ENCODE measurements around the gene CD4.

DNA sequence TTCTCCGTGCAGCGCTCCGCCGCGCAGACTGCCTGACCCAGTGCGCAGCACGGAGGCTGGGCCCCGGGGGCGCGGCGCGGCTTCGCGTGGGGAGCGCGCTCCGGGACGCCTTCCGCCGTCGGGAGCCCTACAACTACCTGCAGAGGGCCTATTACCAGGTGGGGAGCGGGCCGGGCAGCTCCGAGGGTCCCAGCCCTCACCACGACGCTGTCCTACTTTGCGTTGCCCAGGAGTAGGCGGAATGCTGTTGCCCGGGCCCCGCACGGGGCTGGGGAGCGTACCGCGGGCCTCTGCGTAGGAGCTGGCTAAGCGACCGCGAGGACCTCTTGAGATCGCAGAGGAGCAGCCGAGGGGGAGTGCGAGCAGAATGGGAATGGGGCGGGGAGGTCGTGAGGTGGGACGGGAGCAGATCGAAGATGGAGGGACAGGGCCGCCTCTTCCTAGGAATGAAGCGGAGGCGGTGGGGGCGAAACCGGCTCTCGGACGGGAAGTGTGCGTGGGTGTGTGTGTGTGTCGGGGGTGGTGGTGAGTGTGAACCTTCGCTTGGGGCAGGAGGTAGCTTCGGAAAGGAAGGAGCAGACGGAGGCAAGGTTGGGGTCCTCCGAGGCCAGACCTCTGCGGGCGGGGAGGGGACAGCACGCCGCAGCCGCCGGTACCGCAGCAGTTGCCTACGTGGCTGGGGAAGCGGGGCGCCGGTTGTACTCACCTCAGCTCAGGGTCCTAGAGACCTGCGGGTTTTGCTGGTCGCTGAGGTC is 39.6 kb downstream of the CD4 start:
- TF ChIP-seq, protein P1, sequence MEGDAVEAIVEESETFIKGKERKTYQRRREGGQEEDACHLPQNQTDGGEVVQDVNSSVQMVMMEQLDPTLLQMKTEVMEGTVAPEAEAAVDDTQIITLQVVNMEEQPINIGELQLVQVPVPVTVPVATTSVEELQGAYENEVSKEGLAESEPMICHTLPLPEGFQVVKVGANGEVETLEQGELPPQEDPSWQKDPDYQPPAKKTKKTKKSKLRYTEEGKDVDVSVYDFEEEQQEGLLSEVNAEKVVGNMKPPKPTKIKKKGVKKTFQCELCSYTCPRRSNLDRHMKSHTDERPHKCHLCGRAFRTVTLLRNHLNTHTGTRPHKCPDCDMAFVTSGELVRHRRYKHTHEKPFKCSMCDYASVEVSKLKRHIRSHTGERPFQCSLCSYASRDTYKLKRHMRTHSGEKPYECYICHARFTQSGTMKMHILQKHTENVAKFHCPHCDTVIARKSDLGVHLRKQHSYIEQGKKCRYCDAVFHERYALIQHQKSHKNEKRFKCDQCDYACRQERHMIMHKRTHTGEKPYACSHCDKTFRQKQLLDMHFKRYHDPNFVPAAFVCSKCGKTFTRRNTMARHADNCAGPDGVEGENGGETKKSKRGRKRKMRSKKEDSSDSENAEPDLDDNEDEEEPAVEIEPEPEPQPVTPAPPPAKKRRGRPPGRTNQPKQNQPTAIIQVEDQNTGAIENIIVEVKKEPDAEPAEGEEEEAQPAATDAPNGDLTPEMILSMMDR (IDR thresholded peaks at IDR 0.05 in 4 of 5, conservative IDR thresholded peaks at IDR 0.05 in 1 of 5) = no peak
- TF ChIP-seq POLR2A (IDR thresholded peaks at IDR 0.05) = no peak
